ENCODE results near the gene GRM7. TPM values are rescaled to one million over a fixed set of nuclear protein-coding genes. Genes with fewer than 3 reads are reported as not detected.

Gene GRM7
- total and polyA plus RNA-seq, 8 donors: 0.05 to 2.2 TPM; not detected in 6

DNA sequence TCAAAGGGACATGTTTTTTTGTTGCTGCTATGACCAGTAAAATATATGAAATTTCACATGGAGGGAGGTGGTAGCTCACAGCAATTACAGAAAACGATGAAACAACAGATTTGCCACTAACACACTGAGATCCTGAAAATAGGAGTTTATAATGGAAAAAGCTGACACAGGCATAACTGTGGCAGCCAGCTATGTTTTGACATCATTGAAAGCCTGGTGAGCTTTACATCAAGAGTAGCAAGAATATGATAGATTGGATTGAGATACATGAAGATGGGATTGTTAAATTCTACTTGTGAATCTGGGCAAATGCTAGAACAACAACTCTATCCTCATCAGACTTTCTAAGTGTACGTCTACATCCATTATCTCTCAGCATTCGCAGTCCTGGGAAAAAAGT is 760.7 kb downstream of the GRM7 start:
- H3K27ac ChIP-seq: no peak overlapping the region
- H3K27me3 ChIP-seq: no peaks in the 10 kb centered on the region
- WGBS, 5 donors: 87 to 93% (median 89%) methylated on average over 3 of the region's 3 CpGs
- H3K4me1 ChIP-seq: peaks cover 0 to 4% (median 0%) of the 10 kb centered on the region in 4 donors
- no peak overlapping the region for H3K4me3 ChIP-seq
- no peak for DNase-seq
- no peaks in the 10 kb centered on the region for H3K9me3 ChIP-seq
- no peaks in the 10 kb centered on the region for H3K36me3 ChIP-seq
- intact Hi-C loops (cut with DNase I; ENCODE audit: low total_unique reads): no loop called here
- TF ChIP-seq POLR2AphosphoS5 (IDR thresholded peaks at IDR 0.05) (no peak), POLR2A (IDR thresholded peaks at IDR 0.05) (no peak), EP300 (IDR thresholded peaks at IDR 0.05) (no peak)
- TF ChIP-seq, protein P1, sequence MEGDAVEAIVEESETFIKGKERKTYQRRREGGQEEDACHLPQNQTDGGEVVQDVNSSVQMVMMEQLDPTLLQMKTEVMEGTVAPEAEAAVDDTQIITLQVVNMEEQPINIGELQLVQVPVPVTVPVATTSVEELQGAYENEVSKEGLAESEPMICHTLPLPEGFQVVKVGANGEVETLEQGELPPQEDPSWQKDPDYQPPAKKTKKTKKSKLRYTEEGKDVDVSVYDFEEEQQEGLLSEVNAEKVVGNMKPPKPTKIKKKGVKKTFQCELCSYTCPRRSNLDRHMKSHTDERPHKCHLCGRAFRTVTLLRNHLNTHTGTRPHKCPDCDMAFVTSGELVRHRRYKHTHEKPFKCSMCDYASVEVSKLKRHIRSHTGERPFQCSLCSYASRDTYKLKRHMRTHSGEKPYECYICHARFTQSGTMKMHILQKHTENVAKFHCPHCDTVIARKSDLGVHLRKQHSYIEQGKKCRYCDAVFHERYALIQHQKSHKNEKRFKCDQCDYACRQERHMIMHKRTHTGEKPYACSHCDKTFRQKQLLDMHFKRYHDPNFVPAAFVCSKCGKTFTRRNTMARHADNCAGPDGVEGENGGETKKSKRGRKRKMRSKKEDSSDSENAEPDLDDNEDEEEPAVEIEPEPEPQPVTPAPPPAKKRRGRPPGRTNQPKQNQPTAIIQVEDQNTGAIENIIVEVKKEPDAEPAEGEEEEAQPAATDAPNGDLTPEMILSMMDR (IDR thresholded peaks at IDR 0.05): no peak

- H3K4me1 ChIP-seq: no peaks in the 10 kb centered on the region
- 76 to 91% (median 87%) methylated on average over 6 of the region's 6 CpGs for WGBS, 5 donors
- TF ChIP-seq POLR2AphosphoS5 (IDR thresholded peaks at IDR 0.05) (no peak), EP300 (IDR thresholded peaks at IDR 0.05) (no peak), POLR2A (IDR thresholded peaks at IDR 0.05) (no peak)
- TF ChIP-seq, protein P1 (IDR thresholded peaks at IDR 0.05): no peak
- no peaks in the 10 kb centered on the region for H3K36me3 ChIP-seq
- intact Hi-C loops (cut with DNase I; ENCODE audit: low total_unique reads): no loop called here
- DNase-seq: no peak
- H3K27me3 ChIP-seq: no peaks in the 10 kb centered on the region
- no peak overlapping the region for H3K4me3 ChIP-seq
- H3K9me3 ChIP-seq: no peaks in the 10 kb centered on the region
- no peak overlapping the region for H3K27ac ChIP-seq
Measured at GRCh38 chr3:7625021-7625420, 764.1 kb downstream of the GRM7 start.

DNA sequence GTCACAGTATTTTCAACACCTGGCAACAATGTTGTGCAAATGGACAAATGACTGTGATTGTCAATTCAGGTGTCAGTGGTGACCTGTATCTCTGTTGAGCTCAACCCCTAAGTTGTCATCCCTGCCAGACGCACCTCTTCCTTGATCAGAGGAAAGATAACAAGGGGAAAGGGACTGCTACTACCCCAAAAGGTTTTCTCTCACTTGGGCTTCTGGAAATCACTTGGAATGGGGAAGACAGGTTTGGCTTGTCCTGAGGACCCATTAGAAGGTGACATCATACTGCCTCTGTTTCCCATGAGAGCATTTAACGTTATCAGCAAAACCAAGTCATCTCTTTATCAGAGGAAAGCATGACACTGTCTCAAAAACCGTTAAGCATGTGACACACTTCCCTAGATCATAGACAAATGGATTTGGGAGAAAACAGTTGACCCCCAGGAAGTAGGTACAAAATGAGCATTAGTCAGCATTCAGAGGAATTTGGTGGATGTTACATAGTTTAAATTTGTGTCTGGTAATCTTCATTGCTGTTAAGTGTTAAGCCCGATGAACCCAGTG is 769.5 kb downstream of the GRM7 start:
- no peaks in the 10 kb centered on the region for H3K36me3 ChIP-seq
- H3K4me3 ChIP-seq: no peak overlapping the region
- intact Hi-C loops (cut with DNase I; ENCODE audit: low total_unique reads): no loop called here
- H3K4me1 ChIP-seq: peaks cover 0 to 6% (median 0%) of the 10 kb centered on the region in 4 donors
- no peaks in the 10 kb centered on the region for H3K27me3 ChIP-seq
- H3K27ac ChIP-seq: no peak overlapping the region
- WGBS, 5 donors: 45 to 64% (median 46%) methylated on average over 4 of the region's 4 CpGs
- no peak for TF ChIP-seq POLR2A (IDR thresholded peaks at IDR 0.05)
- TF ChIP-seq, protein P1 (IDR thresholded peaks at IDR 0.05): no peak
- no peak for TF ChIP-seq EP300 (IDR thresholded peaks at IDR 0.05)
- H3K9me3 ChIP-seq: no peaks in the 10 kb centered on the region
- DNase-seq: no peak

GRCh38 chr3:7630925-7631324 is 770.0 kb downstream of the GRM7 start:
- Histone ChIP-seq H3K4me1 (peaks cover 0 to 6% (median 0%) of the 10 kb centered on the region in 4 donors), H3K9me3 (no peaks in the 10 kb centered on the region), H3K4me3 (no peak overlapping the region), H3K36me3 (no peaks in the 10 kb centered on the region), H3K27me3 (no peaks in the 10 kb centered on the region), H3K27ac (no peak overlapping the region)
- intact Hi-C loops (cut with DNase I; ENCODE audit: low total_unique reads): no loop called here
- WGBS, 5 donors: 32 to 41% (median 39%) methylated on average over 4 of the region's 4 CpGs
- peak; percentile 26 to 78 for DNase-seq
- no peak for TF ChIP-seq POLR2AphosphoS5 (IDR thresholded peaks at IDR 0.05)
- TF ChIP-seq, protein P1 (IDR thresholded peaks at IDR 0.05): no peak
